ENCODE measurements around the gene PSMB2. TPM values are rescaled to one million over a fixed set of nuclear protein-coding genes. Genes with fewer than 3 reads are reported as not detected.
"Not testable (repeated sequence)": the region's sequence is repeated elsewhere in the genome, so short reads cannot be mapped to it uniquely, and the experiment has no call there.

PSMB2 gene
- total RNA-seq, 1 donor from 2014 or later: 18.2 TPM

DNA sequence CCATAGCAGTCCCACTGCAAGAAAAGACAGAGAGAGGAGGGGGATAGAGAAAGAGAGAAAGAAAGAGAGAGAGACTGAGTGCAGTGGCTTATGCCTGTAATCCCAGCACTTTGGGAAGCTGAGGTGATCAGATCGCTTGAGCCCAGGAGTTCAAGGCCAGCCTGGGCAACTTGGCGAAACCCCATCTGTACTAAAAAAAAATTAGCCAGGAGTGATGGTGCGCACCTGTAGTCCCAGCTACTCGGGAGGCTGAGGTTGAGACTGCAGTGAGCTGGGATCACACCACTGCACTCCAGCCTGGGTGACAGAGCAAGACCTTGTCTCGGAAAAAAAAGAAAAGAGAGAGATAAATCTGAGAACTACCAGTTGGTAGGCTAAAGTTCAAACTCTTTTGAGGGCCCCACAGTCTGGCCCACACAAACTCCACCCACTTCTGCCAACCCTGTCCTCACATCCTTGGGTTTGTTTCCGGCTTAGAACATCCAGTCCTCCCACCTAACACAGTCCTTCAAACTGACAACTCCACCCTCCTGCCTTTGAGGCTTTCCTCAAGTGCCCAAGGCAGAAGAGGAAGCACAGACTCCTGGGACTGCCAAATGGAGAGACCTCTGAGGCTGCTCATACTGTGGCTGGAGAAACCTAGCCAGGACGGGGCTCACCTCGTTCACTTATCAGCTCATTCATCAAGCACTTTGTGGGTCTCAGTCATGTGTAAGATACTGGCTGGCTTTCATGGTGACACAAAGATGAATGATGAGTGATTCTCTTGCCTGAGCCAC is 48.1 kb downstream of the PSMB2 start:
- DNase-seq (ENCODE audit: low read depth in 2 of 2): no peak

DNA sequence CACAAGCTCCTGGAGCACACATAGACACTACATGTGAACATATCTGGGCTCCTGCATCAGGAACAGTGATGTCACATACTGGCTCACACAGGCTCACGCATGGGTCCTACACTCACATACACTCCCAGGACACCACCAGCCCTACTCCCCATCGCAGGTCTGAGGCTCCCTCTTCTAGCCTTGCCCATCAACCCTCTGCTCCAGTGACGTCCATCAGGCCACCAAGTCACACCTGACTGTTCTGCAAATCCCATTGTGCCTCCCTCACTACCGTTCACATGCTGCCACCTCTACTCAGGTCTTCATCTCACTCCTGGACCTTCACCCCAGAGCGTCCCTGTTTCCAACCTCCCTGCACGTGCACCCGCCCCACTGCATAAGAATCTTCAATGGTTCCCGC is 50.1 kb downstream of the PSMB2 start:
- no peak for DNase-seq (ENCODE audit: low read depth in 2 of 2)

DNA sequence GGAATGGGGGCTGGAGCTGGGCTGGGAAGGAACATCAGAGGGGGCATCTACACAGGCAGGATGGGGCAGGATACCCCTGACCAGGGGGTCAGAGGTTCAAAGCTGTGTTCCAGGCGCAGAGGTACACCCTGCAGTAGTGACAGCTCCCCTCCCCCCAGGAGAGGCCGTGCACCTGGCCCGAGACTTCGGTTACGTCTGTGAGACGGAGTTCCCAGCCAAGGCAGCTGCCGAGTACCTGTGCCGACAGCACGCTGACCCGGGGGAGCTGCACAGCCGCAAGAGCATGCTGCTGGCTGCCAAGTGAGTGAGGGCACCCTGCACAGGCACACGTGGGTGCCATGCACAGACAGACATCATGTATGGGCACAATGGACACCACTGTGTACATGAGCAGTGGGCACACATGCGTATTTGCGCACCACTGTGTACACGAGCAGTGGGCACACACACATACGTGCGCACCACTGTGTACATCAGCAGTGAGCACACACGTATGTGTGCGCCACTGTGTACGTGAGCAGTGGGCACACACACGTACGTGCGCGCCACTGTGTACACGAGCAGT is 50.8 kb downstream of the PSMB2 start:
- DNase-seq (ENCODE audit: low read depth in 2 of 2): no peak

DNA sequence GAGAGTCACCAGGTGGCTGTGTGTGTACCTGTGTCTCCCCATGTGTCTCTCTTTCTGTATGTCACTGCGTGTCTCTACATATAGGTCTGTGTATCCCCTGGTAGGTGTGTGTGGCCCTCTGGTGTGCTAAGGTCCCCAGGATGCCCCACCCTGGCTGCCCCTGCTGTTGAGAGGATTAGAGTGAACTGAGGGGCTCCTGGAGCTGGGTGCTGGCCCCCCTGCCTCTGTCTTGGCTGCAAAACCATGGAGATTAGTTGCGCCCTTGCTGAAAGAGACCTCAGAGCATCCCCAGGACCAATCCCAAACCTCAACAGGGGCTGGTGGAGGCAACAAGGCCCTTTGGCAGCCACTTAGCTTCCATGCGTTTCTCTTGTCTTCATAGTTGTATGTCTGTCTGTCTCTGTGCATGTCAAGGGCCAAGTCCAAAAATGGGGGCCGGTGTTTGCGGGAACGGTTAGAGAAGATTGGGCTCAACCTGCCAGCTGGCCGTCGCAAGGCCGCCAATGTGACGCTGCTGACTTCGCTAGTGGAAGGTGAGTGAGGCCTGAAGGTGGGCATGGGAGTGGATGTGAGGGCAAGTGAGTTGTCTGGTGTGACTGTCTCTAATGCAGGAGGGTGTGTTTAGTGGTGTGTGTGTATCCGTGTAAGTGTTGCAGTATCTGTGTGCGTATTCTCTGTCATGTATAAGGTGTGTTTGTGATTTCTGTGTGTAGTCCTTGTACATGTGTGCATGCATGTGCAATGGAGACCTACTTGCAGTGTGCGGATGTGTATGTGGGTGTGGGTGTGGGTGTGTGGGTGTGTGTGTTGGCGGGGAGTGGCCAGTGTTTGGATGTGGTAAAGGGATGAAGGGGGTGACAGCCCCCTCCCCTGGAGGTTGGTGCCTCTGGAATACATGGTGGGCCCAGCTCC is 51.6 kb downstream of the PSMB2 start:
- DNase-seq (ENCODE audit: low read depth in 2 of 2): no peak

DNA sequence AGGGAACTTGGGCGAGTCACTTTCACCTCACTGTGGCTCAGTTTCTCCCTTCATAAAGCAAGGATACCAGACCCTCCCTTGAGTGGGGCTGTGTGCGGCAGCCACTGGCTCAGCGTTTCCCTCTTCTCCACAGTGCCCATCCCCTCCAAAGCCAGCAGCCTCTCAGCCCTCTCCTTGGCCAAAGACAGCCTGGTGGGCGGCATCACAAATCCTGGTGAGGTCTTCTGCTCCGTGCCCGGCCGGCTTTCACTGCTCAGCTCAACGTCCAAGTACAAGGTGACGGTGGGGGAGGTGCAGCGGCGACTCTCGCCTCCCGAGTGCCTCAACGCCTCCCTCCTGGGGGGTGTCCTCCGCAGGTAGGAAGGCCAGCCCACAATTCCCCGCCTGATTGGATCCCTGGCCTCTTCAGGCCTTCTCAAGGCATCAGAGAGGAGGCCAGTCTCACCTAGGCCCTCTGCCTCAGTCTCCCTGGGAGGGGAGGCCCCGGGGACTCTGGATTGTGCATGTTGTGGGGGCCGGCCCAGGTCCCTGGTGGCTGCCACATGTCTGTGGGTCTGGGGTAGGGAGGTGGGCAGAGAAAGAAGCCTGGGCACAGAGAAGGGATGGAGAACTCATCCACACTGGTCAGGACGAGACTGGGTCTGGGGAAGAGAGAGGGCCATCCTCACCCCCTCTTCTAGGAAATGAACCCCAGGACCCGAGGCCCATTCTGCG is 53.0 kb downstream of the PSMB2 start:
- no peak for DNase-seq (ENCODE audit: low read depth in 2 of 2)

DNA sequence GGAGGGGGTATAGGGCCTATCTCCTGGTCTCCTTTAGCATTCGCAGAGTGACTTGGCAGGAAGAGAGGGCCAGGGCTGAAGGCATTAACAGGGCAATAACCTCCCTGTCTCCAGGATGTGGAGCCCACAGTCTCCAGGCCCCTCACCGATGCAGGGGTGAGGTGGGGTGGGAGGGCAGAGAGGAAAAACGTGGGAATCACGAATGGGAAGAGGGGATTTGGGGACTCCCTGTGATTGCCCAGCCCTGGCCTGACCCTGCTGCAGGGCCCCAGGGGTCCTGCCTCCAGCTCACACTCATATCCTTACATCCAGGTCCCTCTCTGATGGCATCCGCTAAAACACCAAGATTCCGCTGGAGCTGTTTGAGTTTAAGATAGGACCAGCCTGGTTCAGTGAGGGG is 53.6 kb downstream of the PSMB2 start:
- no peak for DNase-seq (ENCODE audit: low read depth in 2 of 2)

DNA sequence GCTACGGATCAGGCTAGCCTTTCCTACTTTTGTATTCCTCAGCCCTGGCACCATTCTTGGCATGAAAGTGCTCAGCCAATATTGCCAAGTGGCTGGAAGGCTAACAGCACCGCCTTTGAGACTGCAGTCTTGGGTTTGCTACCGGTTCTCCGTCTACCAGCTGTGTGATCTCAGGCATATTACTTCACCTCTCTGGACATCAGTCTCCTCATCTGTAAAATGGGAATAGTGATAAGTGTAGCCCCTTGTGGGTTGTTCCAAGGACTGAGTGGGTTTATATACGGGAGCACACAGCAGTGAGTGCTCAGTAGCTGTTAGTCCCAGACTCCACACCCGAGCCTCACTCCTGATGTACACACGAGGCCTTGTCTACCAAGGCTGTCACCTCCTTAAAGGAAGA is 54.5 kb downstream of the PSMB2 start:
- no peak for DNase-seq (ENCODE audit: low read depth in 2 of 2)

DNA sequence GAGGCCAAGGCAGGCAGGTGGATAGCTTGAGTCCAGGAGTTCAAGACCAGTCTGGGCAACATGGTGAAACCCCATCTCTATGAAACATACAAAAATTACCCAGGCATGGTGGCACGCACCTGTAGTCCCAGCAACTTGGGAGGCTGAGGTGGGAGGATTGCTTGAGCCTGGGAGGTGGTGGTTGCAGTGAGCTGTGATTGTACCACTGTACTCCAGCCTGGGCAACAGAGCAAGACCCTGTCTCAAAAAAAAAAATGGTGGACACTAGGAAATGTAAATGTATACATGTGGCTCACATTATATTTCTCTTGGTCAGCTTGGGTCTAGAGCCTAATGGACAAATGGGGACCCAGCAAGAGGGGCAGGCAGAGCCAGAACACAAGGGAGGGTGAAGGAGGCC is 55.5 kb downstream of the PSMB2 start:
- not testable (repeated sequence) for DNase-seq (ENCODE audit: low read depth in 2 of 2)

DNA sequence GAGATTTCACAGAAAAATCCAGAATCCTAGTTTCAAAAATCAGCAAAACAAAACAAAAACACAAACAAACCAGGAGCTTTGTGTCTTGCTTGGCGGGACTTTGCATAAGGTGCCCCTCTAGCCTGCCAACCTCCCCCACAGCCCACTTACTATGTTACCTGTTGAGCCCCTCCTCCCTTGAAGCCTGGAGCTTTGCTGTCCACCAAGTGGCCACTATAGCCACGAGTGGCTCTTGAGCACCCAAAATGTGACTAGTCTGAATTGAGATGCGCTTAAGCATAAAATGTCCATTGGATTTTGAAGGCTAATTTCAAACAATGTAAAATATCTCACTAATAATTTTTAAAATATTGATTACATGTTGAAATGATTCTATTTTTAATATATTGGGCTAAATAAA is 56.0 kb downstream of the PSMB2 start:
- no peak for DNase-seq (ENCODE audit: low read depth in 2 of 2)

DNA sequence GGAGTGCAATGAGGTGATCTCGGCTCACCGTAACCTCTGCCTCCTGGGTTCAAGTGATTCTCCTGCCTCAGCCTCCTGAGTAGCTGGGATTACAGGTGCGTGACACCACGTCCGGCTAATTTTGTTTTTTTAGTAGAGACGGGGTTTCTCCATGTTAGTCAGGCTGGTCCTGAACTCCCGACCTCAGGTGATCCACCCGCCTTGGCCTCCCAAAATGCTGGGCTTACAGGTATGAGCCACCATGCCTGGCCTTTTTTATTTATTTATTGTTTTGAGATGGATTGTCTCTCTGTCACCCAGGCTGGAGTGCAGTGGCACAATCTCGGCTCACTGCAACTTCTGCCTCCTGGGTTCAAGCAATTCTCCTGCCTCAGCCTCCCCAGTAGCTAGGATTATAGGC is 59.7 kb downstream of the PSMB2 start:
- DNase-seq (ENCODE audit: low read depth in 2 of 2): not testable (repeated sequence)

DNA sequence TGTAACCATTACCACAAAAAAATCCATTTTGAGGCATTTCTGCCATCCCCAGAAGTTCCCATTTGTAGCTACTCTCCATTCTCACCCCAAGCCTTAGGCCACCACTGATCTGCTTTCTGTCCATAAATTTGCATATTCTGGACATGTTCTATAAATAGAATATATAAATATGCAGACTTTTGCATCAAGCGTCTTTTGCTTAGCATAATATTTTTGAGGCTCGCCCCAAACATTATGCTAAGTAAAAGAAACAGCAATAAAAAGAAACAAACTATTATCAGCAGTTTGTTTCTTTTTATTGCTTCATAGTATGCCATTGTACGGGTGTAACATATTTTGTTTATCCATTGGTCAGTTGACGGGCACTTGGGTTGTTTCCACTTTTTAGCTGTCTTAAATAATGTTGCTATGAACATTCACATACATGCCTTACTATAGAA is 60.4 kb downstream of the PSMB2 start:
- no peak for DNase-seq (ENCODE audit: low read depth in 2 of 2)

DNA sequence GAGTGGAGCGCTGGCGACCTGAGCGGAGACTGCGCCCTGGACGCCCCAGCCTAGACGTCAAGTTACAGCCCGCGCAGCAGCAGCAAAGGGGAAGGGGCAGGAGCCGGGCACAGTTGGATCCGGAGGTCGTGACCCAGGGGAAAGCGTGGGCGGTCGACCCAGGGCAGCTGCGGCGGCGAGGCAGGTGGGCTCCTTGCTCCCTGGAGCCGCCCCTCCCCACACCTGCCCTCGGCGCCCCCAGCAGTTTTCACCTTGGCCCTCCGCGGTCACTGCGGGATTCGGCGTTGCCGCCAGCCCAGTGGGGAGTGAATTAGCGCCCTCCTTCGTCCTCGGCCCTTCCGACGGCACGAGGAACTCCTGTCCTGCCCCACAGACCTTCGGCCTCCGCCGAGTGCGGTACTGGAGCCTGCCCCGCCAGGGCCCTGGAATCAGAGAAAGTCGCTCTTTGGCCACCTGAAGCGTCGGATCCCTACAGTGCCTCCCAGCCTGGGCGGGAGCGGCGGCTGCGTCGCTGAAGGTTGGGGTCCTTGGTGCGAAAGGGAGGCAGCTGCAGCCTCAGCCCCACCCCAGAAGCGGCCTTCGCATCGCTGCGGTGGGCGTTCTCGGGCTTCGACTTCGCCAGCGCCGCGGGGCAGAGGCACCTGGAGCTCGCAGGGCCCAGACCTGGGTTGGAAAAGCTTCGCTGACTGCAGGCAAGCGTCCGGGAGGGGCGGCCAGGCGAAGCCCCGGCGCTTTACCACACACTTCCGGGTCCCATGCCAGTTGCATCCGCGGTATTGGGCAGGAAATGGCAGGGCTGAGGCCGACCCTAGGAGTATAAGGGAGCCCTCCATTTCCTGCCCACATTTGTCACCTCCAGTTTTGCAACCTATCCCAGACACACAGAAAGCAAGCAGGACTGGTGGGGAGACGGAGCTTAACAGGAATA is 64.0 kb downstream of the PSMB2 start:
- peak; percentile 17 to 52 for DNase-seq (ENCODE audit: low read depth in 2 of 2)

DNA sequence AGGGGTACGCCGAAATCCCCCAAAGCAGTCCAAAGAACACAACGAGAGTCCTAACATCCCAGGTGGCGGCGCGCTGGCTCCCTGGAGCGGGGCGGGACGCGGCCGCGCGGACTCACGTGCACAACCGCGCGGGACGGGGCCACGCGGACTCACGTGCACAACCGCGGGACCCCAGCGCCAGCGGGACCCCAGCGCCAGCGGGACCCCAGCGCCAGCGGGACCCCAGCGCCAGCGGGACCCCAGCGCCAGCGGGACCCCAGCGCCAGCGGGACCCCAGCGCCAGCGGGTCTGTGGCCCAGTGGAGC is 64.6 kb downstream of the PSMB2 start:
- DNase-seq (ENCODE audit: low read depth in 2 of 2): not testable (repeated sequence)

DNA sequence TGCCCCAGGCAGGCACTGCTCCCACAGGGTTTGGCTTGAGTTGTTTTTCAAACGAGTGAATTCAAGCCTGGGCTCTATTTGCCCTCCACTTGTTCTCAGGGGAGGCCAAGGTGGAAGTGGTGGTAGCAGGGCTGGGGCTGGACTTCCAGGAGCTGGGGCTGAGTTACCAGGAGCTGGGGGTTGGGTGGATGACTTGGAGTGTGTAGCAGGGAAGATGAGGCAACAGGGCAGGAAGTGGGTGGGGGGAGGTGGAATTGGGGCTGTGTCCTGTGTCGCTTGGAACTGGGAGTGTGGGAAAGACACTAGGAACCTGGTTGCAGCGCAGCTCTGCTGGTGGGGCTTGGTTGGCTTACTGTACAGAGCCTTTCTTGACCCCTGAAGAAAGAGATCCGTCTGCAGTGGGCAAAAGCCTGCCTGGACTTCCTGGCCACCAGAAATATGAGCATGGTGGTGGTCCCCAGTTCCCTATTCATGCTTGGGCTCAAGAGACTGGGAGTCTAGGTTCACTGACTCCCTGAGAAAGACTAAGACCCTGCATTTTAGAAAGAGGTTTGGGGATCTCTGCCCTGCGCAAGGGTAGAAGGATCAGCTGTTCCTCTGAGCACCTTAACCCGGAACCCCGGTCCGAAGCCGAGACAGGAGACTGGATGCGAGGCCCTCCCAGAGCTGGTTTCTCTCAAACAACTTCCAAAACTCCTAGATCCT is 65.1 kb downstream of the PSMB2 start:
- DNase-seq (ENCODE audit: low read depth in 2 of 2): no peak

DNA sequence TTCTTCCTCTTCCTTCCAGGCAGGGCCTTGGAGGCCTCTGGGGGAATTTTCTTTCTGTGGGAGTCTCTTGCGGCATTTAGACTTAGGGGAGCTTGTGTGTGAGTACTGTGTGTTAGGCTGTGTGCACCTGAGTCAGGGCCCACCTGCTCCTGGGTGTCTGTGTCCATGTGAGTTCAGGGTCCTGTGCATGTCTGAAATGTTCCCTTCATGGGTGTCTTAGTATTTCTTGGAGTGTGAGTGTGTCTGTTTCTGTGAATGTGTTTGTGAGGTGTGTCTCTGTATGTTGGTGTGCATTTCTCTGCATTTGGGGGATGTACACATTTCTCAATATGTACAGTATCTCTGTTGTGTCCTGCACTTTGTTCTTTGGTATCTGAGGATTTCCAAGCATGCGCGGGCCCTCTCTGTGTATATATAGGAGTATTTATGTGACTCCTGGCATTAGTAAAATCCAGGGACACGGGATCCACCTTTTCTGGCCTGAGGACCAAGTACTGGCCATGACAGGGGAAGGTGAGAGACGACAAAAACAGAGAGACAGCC is 65.8 kb downstream of the PSMB2 start:
- no peak for DNase-seq (ENCODE audit: low read depth in 2 of 2)

DNA sequence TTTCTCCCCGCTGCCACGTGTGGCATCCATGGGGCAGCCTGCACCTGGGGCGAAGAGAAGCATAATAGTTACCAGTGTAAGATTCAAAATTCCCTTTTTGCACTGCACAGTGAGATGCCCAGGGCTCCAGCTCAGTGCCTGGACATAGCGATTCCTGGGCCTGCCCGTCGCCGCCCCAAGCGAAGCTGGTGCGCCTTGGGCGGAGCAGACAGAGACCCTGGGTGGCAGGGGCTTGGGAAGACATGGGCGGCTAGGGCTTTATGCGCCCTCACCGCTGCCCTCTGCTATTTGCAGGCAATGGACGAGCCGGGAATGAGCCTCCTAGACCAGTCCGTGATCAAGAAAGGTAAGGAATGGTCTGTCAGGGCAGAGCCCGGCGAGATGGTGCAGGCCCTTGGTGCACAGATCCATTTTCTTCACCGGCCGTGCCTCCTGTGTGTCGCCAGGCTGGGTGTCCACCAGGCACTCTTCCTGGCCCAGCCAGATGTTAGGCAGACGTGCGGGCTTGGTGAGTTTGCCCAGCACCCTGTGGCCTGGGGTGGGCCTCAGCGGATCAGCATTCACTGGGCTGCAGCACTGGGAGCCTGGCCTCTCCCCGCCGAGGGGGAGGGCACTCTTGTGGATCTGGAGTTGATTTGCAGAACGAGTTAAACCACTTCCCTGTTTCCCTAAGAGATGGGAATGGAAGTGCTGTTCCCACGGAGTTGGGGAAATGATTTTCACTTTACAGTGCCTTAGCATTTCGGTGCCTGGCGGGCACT is 66.5 kb downstream of the PSMB2 start:
- DNase-seq (ENCODE audit: low read depth in 2 of 2): no peak

DNA sequence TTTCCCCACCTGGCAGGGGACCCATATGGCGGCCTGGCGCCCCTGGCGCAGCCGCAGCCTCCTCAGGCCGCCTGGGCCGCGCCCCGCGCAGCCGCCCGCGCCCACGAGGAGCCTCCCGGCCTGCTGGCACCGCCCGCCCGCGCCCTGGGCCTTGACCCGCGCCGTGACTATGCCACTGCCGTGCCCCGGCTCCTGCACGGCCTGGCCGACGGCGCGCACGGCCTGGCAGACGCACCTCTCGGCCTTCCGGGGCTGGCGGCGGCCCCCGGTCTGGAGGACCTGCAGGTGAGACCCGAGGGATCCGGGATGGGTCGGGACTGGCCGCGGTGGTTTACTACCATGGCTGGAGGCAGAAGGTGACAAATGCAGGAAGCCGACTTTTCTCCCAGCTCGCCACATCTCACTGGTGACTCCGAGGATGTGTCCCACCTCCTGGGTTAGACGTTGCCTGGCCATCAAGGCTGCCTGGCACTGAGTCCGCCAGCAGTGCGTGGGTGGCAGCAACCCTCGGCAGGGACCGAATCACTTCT is 67.1 kb downstream of the PSMB2 start:
- DNase-seq (ENCODE audit: low read depth in 2 of 2): no peak

DNA sequence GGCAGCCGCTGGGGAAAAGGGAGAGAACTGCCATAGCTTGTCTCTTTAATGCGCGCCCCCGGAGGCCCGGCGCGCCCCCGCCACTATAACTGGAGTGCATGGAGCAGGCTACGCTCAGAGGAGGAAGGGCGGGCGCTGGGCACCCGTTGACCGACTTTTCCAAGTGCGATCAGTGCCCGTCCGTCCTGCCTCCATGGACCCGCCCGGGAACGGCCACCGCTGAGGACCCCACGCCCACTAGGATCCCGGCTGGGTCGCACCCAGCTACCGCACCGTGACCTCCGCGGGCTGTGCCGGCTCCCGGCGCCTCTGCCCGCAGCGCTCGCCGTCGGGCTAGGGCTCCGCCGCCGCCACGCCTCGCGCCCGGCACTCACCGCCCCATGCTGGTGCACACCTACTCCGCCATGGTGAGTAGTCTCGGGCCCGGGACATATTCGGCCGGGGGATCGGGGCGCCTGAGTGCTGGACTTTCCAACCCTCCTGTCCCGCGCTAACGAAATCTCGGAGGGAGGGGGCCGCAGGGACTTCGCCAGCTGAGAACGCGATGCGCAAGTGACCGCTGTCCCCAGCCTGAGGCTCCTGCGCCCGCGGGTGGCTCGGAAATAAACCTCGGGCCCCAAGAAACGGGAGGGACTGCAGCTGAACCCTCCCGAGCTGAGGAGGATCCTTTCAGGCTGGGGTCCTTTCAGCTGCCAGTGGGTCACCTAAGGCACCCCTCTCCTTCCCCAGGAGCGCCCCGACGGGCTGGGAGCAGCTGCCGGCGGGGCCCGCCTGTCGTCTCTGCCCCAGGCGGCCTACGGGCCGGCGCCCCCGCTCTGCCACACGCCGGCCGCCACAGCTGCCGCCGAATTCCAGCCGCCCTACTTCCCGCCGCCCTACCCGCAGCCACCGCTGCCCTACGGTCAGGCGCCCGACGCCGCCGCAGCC is 67.9 kb downstream of the PSMB2 start, which contains the start of gene TFAP2E:
TFAP2E (plus strand) TSS at position 117 of the 927 bp plus-strand sequence; CDS start at position 381, 264 bp downstream.
- peak; percentile 14 to 46 for DNase-seq (ENCODE audit: low read depth in 2 of 2)
